OCI-LY7 (cell line): Measurements from ENCODE around the gene COL23A1. TPM values are rescaled to one million over a fixed set of nuclear protein-coding genes. Genes with fewer than 3 reads are reported as not detected.

Experiments
- BruUV-seq: library from RNA; stranded (reverse); fragments of 400-500 nt; replicated peaks from 2 replicates; lab custom pipeline; 2021; lab: Mats Ljungman, UMichigan
- CTCF ChIA-PET: fragments of 300-600 bp; sonication (Branson Sonifier 250); formaldehyde crosslinking; loops from one replicate; lab custom pipeline; 2022; ENCODE audit warnings: antibody characterized with exemption; ENCODE audit not compliant: unreplicated experiment; lab: Charles Lee
- POLR2A ChIA-PET: fragments of 300-600 bp; sonication (Branson Sonifier 250); formaldehyde crosslinking; loops from one replicate; lab custom pipeline; 2022; ENCODE audit warnings: antibody characterized with exemption; lab: Charles Lee
- DNase-seq: peaks from one replicate; pipeline ENCODE4 v3.0.0-alpha.2; 2015; ENCODE audit warnings: low spot score
- H2AFZ ChIP-seq: fragments of 200-600 bp; sonication (generic), shearing (Covaris generic); 2 replicates; pipeline ENCODE4 v1.6.1; 2014; ENCODE audit warnings: mild to moderate bottlenecking, antibody characterized with exemption, low read length, moderate library complexity
- H3K27ac ChIP-seq: fragments of 200-600 bp; sonication (generic); 2 replicates; pipeline ENCODE4 v1.5.1; 2014; ENCODE audit warnings: mixed run types, low read depth, mild to moderate bottlenecking, moderate library complexity, low read length, inconsistent platforms; ENCODE audit not compliant: poor library complexity, severe bottlenecking
- H3K36me3 ChIP-seq: fragments of 200-600 bp; sonication (generic); 2 replicates; pipeline ENCODE4 v1.6.1; 2014; ENCODE audit warnings: mild to moderate bottlenecking, antibody characterized with exemption, low read length, moderate library complexity, mixed read lengths; ENCODE audit not compliant: insufficient read depth
- H3K4me1 ChIP-seq: fragments of 200-600 bp; sonication (generic); 2 replicates; pipeline ENCODE4 v1.5.1; 2014; ENCODE audit warnings: mild to moderate bottlenecking, low read length; ENCODE audit not compliant: insufficient read depth, poor library complexity, severe bottlenecking
- H3K4me2 ChIP-seq: fragments of 200-600 bp; sonication (generic); 2 replicates; pipeline ENCODE4 v1.6.1; 2014; ENCODE audit warnings: mild to moderate bottlenecking, low read length
- H3K4me3 ChIP-seq: fragments of 200-600 bp; sonication (generic); 2 replicates; pipeline ENCODE4 v1.5.1; 2014; ENCODE audit warnings: mild to moderate bottlenecking, low read depth, low read length; ENCODE audit not compliant: poor library complexity, severe bottlenecking
- H3K79me2 ChIP-seq: fragments of 200-600 bp; sonication (generic); 2 replicates; pipeline ENCODE4 v1.6.1; 2016; ENCODE audit warnings: low read depth, mild to moderate bottlenecking, low read length, moderate library complexity, mixed read lengths; ENCODE audit not compliant: insufficient read depth
- H3K9me2 ChIP-seq: fragments of 200-600 bp; sonication (generic); 2 replicates; pipeline ENCODE4 v1.6.1; 2016; ENCODE audit warnings: mild to moderate bottlenecking, low read length, mixed read lengths; ENCODE audit not compliant: insufficient read depth
- H3K9me3 ChIP-seq: fragments of 200-600 bp; sonication (generic); 2 replicates; pipeline ENCODE4 v1.6.1; 2014; ENCODE audit warnings: mild to moderate bottlenecking, mixed run types, low read length, mixed read lengths
- H4K20me1 ChIP-seq: fragments of 200-600 bp; sonication (generic); 2 replicates; pipeline ENCODE4 v1.6.1; 2014; ENCODE audit warnings: mild to moderate bottlenecking, antibody characterized with exemption, low read length, moderate library complexity, mixed read lengths; ENCODE audit not compliant: insufficient read depth
- CTCF ChIP-seq: fragments of 200-600 bp; sonication (generic); conservative IDR thresholded peaks from 2 replicates; pipeline ENCODE4 v1.5.1; 2014; ENCODE audit warnings: mild to moderate bottlenecking, antibody characterized with exemption, low read length, moderate library complexity, mixed read lengths
- EZH2phosphoT487 ChIP-seq: fragments of 200-600 bp; sonication (generic); IDR thresholded peaks from 2 replicates; pipeline ENCODE4 v1.6.1; 2018; ENCODE audit warnings: low read depth, borderline replicate concordance, mild to moderate bottlenecking, mixed run types, antibody characterized with exemption, low read length, moderate library complexity, mixed read lengths
- intact Hi-C: fragments of 100-400 bp; cut with micrococcal nuclease; formaldehyde crosslinking; loops from one replicate; pipeline ENCODE4 v1.10.0; 2022; ENCODE audit not compliant: unreplicated experiment
- total RNA-seq, 2 experiments: library from RNA; depleted of rRNA in 1 of 2; stranded (reverse); fragments of >200 nt in 1 of 2; shearing (Covaris generic) in 1 of 2; gene quantifications; 2 replicates each; pipeline ENCODE4 v1.2.3, GENCODE V29; 2014 to 2022

COL23A1 gene
- total RNA-seq, 2 experiments from 2014 or later: 0.53 TPM; not detected in 1

- intact Hi-C loops: no loop called here
- Histone ChIP-seq H3K36me3 (no peaks in the 10 kb centered on the region), H3K79me2 (no peaks in the 10 kb centered on the region), H3K9me3 (no peaks in the 10 kb centered on the region), H3K4me3 (no peak overlapping the region), H3K27ac (no peak overlapping the region), H3K4me2 (no peak overlapping the region), H4K20me1 (no peaks in the 10 kb centered on the region), H2AFZ (no peak overlapping the region), H3K9me2 (no peaks in the 10 kb centered on the region), H3K4me1 (no peaks in the 10 kb centered on the region)
- TF ChIP-seq EZH2phosphoT487: no peak
- no peak for TF ChIP-seq CTCF
- DNase-seq: no peak
- ChIA-PET CTCF (no interaction called here), POLR2A (no interaction called here)
- BruUV-seq: no TSS peak
Measured at GRCh38 chr5:178524093-178524882, 65.9 kb downstream of the COL23A1 start.

- Histone ChIP-seq H3K4me3 (no peak overlapping the region), H3K36me3 (no peaks in the 10 kb centered on the region), H4K20me1 (no peaks in the 10 kb centered on the region), H3K9me3 (no peaks in the 10 kb centered on the region), H3K79me2 (no peaks in the 10 kb centered on the region), H3K4me2 (no peak overlapping the region), H2AFZ (no peak overlapping the region), H3K27ac (no peak overlapping the region), H3K4me1 (no peaks in the 10 kb centered on the region), H3K9me2 (no peaks in the 10 kb centered on the region)
- POLR2A ChIA-PET: no interaction called here
- CTCF ChIA-PET: no interaction called here
- no TSS peak for BruUV-seq
- TF ChIP-seq EZH2phosphoT487 (no peak), CTCF (no peak)
- intact Hi-C loops: no loop called here
- DNase-seq: no peak
Measured at GRCh38 chr5:178522361-178522760, 67.8 kb downstream of the COL23A1 start.

- no peak for DNase-seq
- Histone ChIP-seq H3K9me2 (no peaks in the 10 kb centered on the region), H3K4me2 (no peak overlapping the region), H3K36me3 (no peaks in the 10 kb centered on the region), H3K4me1 (no peaks in the 10 kb centered on the region), H4K20me1 (no peaks in the 10 kb centered on the region), H3K27ac (no peak overlapping the region), H3K4me3 (no peak overlapping the region), H2AFZ (no peak overlapping the region), H3K9me3 (no peaks in the 10 kb centered on the region), H3K79me2 (no peaks in the 10 kb centered on the region)
- intact Hi-C loops: no loop called here
- POLR2A ChIA-PET: no interaction called here
- CTCF ChIA-PET: no interaction called here
- no TSS peak for BruUV-seq
- TF ChIP-seq CTCF (no peak), EZH2phosphoT487 (no peak)
Measured at GRCh38 chr5:178520851-178521250, 69.3 kb downstream of the COL23A1 start.
